Mucosa of rectum (tissue), 2 donors: ENCODE measurements around the gene C1orf116.

Source experiments
- H3K27ac ChIP-seq, 2 donors: one replicate each; pipeline ENCODE4 v1.7.0; 2013; ENCODE audit warnings: inconsistent platforms in 2 of 2, low read depth in 2 of 2, low read length in 2 of 2
- H3K27me3 ChIP-seq, 2 donors: one replicate each; pipeline ENCODE4 v1.7.0; 2013; ENCODE audit warnings: low read length in 2 of 2; ENCODE audit not compliant: control insufficient read depth in 2 of 2, insufficient read depth in 2 of 2
- H3K36me3 ChIP-seq, 2 donors: one replicate each; pipeline ENCODE4 v1.7.0; 2013; ENCODE audit warnings: low read length in 2 of 2; ENCODE audit not compliant: control insufficient read depth in 2 of 2, insufficient read depth in 2 of 2
- H3K4me1 ChIP-seq, 2 donors: one replicate each; pipeline ENCODE4 v1.7.0; 2013; ENCODE audit warnings: low read length in 2 of 2, mild to moderate bottlenecking in 1 of 2; ENCODE audit not compliant: control insufficient read depth in 2 of 2, insufficient read depth in 2 of 2
- H3K4me3 ChIP-seq, 2 donors: one replicate each; pipeline ENCODE4 v1.7.0; 2013; ENCODE audit warnings: low read length in 2 of 2
- H3K9ac ChIP-seq, 2 donors: one replicate each; pipeline ENCODE4 v1.7.0; 2013; ENCODE audit warnings: low read length in 2 of 2, low read depth in 1 of 2, mild to moderate bottlenecking in 1 of 2
- H3K9me3 ChIP-seq, 2 donors: one replicate each; pipeline ENCODE4 v1.7.0; 2013; ENCODE audit warnings: low read length in 2 of 2; ENCODE audit not compliant: control insufficient read depth in 2 of 2
- donor health status: healthy.
- donor health status: Normal muscosa, but diverticular disease.

Gene C1orf116

DNA sequence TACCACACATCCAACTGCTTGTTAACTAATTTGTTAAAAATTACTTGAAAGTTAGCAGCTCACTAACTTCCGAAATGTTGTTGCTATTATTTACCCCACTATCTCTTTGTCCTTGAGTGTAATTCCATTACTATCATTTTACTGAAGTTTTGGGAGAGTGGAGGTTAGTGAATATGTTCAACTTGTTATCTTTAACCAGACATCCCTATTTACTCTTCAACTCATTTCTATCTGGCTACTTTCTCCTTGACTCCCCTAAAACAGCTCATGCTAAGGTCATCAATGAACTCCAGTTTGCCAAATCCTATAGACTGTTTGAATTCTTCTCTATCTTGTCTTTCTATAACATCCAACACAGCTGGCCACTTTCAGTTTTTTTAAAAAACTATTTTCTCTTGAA lies 4.3 kb upstream of the C1orf116 start:
- no peak overlapping the region for H3K27ac ChIP-seq

DNA sequence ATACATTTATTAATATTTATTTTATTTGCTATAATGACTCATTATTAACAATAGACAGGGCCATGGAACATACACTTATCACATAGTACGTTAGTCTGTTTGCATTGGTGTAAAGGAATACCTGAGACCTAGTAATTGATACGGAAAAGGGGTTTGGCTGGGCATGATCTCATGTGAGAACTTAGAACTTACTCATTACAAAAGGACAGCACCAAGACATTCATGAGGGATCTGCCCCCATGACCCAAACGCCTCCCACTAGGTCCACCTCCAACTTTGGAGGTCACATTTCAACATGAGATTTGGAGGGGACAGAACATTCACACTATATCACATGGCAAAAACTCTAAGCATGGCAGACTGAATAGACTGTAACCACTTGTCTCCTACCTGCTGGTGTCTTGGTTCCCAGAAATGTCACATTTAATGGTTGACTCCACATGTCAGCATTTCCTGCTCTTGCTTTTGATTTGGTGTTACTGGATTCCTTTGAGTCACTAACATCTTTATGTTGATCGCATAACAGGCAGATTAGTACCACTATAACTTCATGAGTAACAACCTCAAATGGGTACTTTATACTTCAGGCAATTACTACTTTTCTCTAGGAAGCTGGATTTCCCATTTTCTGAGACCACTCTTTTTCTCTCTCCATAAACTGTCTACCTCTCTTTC lies 3.5 kb upstream of the C1orf116 start:
- H3K27me3 ChIP-seq, result peaks cover 0 to 9% of the 10 kb centered on the region in 2 donors
- no peaks in the 10 kb centered on the region for H3K9me3 ChIP-seq
- no peaks in the 10 kb centered on the region for H3K36me3 ChIP-seq
- H3K9ac ChIP-seq, result no peak overlapping the region
- H3K4me1 ChIP-seq, result peaks cover 13 to 25% of the 10 kb centered on the region in 2 donors
- H3K4me3 ChIP-seq, result no peak overlapping the region
- no peak overlapping the region for H3K27ac ChIP-seq

More for the DNA sequence above, 4.3 kb upstream of the C1orf116 start:
- peaks cover 6 to 19% of the 10 kb centered on the region in 2 donors for H3K4me1 ChIP-seq
- no peaks in the 10 kb centered on the region for H3K9me3 ChIP-seq
- H3K4me3 ChIP-seq, result no peak overlapping the region
- no peaks in the 10 kb centered on the region for H3K36me3 ChIP-seq
- peaks cover 0 to 6% of the 10 kb centered on the region in 2 donors for H3K27me3 ChIP-seq
- H3K9ac ChIP-seq, result no peak overlapping the region

DNA sequence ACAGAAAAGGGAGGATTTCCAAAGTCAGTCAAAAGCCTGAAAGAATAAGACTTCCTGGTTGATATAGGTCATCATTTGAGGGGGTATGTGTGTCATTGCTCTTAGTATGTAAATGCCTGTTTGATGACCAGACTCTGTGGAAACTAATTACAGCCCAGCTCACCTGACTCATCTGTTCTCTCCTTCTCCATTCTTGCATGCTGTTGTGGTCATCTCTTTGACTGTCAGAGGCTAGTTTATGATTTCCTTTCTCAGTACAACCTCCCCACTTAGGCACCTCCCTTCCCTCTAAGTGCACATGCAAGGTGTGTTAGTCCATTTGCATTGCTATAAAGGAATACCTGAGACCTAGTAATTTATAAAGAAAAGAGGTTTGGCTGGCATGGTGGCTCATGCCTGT lies 2.4 kb upstream of the C1orf116 start:
- Histone ChIP-seq H3K9me3 (no peaks in the 10 kb centered on the region), H3K27ac (peak overlapping the region in 1 of 2 donors; percentile 62), H3K4me3 (no peak overlapping the region), H3K36me3 (no peaks in the 10 kb centered on the region), H3K9ac (no peak overlapping the region), H3K27me3 (peaks cover 0 to 9% of the 10 kb centered on the region in 2 donors), H3K4me1 (peaks cover 18 to 35% of the 10 kb centered on the region in 2 donors)

DNA sequence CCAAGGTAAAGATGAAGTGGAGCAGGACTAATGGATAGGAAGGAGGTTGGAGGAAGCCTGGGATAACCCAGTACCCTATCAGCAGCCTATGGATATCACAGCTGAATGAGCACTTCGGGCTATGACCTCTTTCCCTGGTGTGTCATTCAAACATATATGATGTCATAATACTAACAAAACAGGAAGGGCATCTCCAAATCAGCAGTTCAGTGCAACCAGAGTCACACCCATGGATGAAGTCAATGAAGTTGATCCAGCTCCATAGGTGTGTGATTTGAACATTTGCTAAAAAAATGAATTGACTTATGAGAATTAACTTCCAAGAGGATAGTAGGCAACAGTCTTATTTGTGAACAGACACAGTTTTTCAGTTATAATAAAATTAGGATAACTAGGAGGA lies 1.7 kb upstream of the C1orf116 start:
- Histone ChIP-seq H3K4me1 (peaks cover 26 to 42% of the 10 kb centered on the region in 2 donors), H3K27ac (peak overlapping the region in 1 of 2 donors; percentile 62), H3K36me3 (no peaks in the 10 kb centered on the region), H3K9me3 (no peaks in the 10 kb centered on the region), H3K27me3 (peaks cover 0 to 9% of the 10 kb centered on the region in 2 donors), H3K9ac (no peak overlapping the region), H3K4me3 (no peak overlapping the region)

DNA sequence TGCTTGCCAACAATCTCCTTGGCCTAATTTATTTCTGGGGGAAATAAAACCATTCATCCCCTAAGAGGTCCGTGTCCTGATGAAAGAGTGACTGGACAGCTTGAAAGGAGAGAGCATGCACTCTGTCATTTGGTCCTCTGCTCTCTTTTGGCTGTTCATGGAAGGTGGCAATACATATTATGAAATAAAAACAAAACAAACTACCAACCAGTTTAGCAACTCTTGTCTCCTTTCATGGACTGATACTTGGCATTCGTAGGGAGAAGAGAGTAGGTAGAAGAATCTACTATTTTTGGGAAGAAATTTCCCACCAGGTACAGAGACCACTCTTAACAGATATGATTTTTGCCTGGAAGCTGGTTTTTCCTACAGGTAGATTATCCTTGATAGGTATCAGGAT lies 746 bp upstream of the C1orf116 start:
- H3K9ac ChIP-seq, result peak overlapping the region; percentile 35 to 54
- no peaks in the 10 kb centered on the region for H3K36me3 ChIP-seq
- peaks cover 30 to 50% of the 10 kb centered on the region in 2 donors for H3K4me1 ChIP-seq
- H3K9me3 ChIP-seq, result no peaks in the 10 kb centered on the region
- H3K27ac ChIP-seq, result peak overlapping the region; percentile 79 to 96
- H3K27me3 ChIP-seq, result peaks cover 0 to 9% of the 10 kb centered on the region in 2 donors
- H3K4me3 ChIP-seq, result peak overlapping the region in 1 of 2 donors; percentile 15

DNA sequence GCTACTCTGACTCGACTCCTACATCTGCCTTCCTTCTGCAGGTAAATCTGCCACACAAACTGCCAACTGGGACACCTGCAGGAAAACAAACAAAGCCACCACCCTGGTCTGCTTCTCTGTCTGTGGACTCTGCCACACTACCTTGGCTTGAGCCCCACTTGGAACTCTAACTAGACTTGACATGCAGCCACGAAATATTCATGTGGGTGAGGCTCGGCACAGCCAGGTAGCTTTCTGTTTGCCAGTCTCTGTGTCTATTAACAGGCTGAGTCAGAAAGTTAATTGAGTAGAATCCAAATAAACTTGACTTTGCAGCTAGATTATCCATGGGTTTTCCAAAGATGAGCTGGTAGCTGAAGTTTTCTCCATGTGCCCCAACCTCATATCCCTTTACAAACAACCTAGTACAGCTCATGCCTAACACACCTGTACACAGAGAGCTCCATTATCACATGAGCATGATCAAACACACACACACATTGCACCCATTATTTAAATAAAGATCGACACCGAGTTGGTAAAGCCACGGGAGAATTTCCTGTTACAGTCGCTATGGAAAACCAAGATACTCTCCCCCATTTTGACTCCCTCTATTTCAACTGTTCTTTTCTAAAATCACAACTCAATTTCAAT lies 808 bp downstream of the C1orf116 start:
- no peaks in the 10 kb centered on the region for H3K36me3 ChIP-seq
- H3K9me3 ChIP-seq, result no peaks in the 10 kb centered on the region
- H3K9ac ChIP-seq, result peak overlapping the region; percentile 75 to 76
- peaks cover 34 to 60% of the 10 kb centered on the region in 2 donors for H3K4me1 ChIP-seq
- peaks cover 0 to 9% of the 10 kb centered on the region in 2 donors for H3K27me3 ChIP-seq
- H3K27ac ChIP-seq, result peak overlapping the region; percentile 95 to 96
- peak overlapping the region; percentile 59 to 82 for H3K4me3 ChIP-seq

DNA sequence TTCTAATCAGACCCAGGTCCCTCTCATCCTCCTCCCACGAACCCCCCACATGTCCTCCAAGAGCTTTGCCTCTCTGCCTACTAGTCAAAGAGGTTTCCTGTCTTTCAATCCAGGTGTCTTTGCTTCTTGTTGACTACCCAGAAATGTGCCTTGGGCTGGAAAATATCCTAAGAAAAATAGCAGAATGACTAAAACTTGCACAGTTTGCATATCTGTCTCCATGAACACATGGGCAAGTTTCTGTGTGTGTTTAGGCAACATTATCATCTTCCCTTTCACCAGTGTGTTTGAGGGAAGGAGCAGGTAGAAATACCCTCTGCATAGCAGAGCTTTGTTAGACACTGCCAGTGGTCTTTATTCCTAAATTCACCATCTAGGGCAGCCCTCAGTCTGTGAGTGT lies 1.5 kb downstream of the C1orf116 start:
- H3K4me1 ChIP-seq, result peaks cover 34 to 64% of the 10 kb centered on the region in 2 donors
- peak overlapping the region; percentile 95 to 96 for H3K27ac ChIP-seq
- no peaks in the 10 kb centered on the region for H3K9me3 ChIP-seq
- peak overlapping the region; percentile 64 to 76 for H3K9ac ChIP-seq
- H3K4me3 ChIP-seq, result peak overlapping the region; percentile 59 to 82
- H3K36me3 ChIP-seq, result no peaks in the 10 kb centered on the region
- peaks cover 0 to 9% of the 10 kb centered on the region in 2 donors for H3K27me3 ChIP-seq

DNA sequence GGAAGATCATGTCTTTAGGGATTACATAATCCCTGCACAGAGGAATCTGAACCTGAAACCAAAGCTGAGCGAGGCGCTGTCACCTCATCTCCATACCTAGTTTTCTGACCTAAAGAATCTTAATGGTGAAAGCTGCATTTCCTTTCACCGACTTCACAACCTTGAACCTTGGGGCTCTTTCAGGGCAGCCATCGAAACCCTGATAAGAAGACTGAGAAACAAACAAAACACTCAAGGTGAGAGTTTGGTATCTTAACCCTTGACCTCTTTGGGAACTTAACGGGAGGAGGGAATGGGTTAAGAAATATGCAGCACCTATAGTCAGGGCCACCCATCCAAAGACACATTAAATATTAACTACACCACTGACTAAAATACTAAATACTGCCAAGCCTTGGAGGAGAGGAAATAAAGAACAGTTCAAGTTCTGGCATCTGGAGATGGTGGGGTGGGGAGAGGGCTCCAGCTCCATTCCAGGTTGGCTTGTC lies 2.0 kb downstream of the C1orf116 start:
- peaks cover 34 to 67% of the 10 kb centered on the region in 2 donors for H3K4me1 ChIP-seq
- peaks cover 0 to 9% of the 10 kb centered on the region in 2 donors for H3K27me3 ChIP-seq
- H3K9ac ChIP-seq, result peak overlapping the region in 1 of 2 donors; percentile 64
- no peaks in the 10 kb centered on the region for H3K36me3 ChIP-seq
- peak overlapping the region; percentile 95 to 96 for H3K27ac ChIP-seq
- peak overlapping the region; percentile 59 to 82 for H3K4me3 ChIP-seq
- no peaks in the 10 kb centered on the region for H3K9me3 ChIP-seq

DNA sequence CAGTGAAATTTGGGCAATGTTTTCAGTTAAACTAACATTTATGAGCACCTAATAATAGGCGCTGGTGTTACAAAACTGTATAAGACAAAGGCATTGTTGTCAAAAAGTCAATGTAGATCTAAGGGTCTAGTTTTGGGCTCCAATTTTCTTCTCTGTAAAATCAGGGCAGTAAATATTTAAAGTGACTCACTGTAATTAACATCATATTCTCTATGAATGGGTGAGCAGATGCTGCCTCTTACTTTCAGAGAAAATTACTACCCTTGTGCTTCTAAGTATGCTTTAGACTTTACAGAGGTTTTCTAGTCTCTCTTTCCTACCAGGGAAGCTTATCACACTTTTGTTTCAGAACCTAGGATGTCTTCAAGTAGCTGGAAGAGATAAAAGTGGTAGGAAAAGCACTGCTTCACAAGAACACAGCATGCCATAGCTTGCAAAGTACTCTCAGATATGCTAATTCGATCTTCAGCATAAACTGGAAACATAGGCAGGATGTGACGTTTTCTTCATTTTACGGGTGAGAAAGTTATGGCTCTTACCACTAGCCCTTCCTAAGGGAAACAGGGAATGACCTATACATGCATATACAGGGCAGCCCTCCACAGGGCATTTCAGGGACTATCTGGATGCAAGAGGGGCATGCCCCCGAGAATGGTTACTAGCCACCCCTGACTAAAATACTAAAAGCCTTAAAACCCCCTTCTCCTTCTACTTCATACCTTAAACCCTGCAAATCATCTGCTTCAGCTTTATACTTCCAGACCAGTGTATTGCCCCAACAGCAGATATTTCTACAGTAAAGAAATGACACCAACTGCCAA lies 2.6 kb downstream of the C1orf116 start:
- peaks cover 0 to 9% of the 10 kb centered on the region in 2 donors for H3K27me3 ChIP-seq
- H3K27ac ChIP-seq, result peak overlapping the region; percentile 95 to 96
- no peaks in the 10 kb centered on the region for H3K9me3 ChIP-seq
- no peaks in the 10 kb centered on the region for H3K36me3 ChIP-seq
- peaks cover 34 to 72% of the 10 kb centered on the region in 2 donors for H3K4me1 ChIP-seq
- peak overlapping the region in 1 of 2 donors; percentile 64 for H3K9ac ChIP-seq
- peak overlapping the region; percentile 28 to 82 for H3K4me3 ChIP-seq
